ENCODE measurements around the gene FGF19.

FGF19 gene, protein sequence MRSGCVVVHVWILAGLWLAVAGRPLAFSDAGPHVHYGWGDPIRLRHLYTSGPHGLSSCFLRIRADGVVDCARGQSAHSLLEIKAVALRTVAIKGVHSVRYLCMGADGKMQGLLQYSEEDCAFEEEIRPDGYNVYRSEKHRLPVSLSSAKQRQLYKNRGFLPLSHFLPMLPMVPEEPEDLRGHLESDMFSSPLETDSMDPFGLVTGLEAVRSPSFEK

DNA sequence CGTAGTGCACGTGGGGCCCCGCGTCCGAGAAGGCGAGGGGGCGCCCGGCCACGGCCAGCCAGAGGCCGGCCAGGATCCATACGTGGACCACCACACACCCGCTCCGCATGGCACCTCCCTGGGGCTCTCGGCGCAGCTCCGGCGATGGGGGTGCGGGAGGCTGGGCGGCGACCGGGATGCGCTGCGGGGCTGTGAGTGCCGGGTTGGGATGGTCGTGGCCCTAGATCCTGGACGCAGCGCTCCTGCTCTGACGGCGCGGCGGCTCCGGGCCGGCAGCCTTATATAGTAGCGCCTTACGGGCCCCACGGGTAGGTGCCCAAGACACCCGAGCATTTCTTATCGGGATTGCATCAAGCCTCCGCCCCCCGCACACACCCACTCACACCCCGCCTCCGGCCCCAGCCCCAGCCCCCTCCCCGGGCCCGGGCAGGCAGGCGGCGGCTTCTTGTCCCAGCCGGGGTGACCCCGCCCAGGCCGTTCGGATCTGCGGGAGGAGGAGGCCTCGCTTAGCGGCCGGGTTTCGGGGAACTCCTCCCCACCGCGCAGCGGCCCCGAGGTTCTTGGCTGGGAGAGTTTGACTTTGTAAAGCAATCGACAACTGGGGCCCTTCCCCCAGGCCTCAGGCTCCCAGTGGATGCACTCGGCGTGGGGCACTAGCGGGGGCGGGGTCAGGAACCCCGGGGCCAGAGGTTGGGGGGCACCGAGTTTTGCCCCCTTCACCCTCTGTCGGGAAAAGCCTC lies at the start of gene FGF19:
Gene FGF19 (minus strand): TSS at position 255 of the 740 bp plus-strand sequence. CDS start 146 bp downstream, at position 109.
- DNase-seq = no peak

DNA sequence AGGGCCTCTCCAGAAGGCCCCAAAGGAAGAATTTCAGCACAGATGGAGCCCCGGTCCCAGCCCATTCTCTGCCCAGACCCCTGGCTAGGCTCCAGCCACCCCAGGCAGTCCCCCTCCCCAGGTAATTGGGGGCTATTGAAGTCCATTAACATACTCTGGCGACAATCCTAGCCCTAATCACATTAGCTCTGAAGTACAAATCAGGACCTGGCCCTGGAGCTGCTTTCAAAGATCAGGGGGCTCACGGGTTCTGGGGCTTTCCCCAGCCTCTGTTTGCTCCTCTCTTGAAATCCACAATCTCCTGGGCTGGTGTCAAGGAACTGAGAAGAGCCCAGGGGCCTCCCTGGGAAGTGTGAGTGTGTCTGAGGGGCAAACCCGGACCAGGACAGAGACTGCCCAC lies 49.1 kb upstream of the FGF19 start:
- DNase-seq = no peak

DNA sequence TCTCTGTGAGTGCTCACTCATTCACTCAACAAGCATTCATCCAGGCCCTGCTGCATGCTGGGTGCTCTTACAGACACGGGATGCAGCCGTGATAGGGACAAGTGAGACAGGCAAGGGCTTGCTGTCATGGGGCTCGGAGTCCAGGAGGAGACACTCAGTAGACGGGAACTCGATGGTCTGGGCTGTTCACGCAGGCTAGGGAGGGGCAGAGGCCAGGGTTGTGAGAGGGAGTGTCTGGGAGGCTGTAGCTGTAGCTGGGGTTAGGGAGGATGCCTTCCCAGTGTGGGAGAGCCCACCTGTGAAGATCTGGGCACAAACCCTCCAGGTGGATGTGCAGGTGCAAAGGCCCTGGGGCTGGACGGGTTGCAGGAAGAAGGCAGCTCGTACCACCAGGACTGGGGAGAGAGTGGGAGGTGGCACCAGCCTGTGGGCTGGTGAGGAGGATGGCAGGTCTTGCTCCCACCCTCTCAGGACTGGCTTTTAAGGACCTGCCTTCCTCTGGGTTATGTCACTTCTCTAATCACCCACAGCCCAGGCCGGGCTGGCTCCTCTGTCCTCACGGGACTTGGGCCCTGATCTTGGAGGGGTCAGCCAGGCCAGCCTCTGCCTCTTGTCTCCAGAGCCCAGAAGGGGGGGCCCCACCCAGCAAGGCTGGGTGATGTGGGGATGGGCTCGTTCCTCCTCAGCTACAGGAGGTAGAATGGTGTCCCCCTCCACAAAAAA lies 47.2 kb upstream of the FGF19 start:
- DNase-seq = no peak

DNA sequence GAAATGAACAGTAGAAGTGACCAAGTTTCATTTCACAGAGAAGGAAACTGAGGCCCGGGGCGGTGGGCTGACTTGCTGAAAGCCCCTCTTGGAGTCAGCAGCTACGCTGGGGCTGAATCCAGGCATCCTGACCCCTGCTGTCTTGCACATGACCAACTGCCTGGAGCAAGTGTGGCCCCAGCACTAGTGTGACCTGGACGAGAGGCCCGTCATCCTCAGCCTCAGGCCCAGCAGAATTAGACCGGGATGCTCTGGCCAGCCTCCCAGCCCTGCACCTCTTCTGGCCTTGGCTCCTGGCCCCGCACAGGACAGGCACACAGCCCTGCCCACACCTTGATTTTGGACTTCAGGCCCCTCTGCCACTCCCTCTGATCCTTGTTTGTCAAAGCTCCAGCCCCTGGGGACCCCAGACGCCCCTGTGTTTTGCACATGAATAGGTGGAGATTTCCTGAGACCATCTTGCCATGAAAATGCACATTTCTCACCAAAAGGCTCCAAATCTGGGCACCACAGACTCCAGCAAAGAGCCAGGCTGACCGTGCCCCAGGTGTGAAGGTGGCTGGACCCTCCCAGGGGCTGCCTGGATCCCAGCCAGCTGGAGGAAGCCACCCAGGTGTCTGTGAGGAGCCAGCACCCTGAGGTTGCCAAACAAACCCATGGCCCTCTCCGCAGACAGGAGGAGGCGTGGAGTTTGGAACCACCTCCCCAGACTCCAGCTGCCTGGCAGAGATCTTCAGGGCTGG lies 46.5 kb upstream of the FGF19 start:
- no peak for DNase-seq

DNA sequence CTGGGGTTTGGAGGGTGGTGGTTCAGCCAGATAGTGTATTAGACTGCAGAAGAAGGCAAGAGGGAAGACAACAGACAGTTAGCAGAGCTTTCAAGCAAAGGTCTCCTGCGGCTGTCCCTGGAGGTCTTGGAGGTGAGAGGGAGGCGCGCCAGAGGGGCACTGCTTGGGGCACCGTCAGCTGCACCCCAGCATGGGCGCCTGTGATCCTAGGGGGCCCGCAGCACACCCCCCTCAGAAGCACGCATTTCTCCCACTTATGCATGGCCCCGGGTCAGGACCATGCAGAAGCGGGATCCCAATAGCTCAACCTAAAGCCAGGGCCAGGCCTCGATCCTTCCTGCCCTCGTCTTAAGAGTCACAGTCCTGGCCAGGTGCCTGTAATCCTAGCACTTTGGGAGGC lies 44.8 kb upstream of the FGF19 start:
- DNase-seq = no peak

DNA sequence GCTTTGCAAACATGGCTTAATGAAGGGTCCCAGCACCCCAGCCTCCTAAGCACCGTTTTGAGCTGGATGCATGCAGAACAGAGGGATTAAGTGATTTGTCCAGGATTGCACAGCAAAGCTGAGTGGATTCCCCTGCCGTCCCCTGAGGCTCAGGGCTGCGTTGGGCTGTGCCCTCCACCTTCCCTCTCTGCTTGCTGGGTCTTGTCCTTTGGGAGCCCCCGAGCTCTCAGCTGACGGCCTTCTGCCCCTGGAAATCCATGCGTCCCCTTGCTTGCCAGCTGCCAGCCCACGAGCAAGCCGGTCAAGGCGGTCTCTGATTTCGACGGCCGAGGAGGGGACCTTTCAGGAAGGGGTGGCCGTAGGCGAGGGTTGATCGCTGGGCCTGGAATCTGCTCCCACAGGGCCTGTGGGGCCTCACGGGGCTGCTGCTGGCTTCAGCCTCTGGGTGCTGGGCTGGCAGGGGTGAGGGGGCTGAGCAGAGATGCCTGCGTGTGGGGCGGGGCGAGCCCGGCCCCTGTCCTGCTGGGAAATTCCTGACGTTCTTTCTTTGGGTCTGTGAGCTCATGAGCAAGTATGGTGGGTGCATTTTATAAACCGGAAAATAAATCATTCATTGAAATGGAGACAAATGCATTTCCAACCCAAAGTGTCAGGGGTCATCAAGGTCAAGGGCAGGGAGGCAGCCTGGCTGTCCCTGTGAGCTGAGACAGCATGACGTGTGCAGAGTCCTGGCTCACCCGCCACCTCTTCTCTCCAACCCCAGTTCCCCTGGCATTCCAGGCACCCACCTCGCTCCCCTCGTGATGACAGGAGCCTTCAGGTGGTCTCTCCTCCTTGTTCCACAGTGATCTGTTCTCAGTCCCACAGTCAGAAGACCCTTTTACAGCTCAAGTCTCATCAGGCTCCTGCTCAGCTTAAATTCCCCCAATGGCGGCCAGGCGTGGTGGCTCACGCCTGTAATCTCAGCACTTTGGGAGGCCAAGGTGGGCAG lies 43.2 kb upstream of the FGF19 start:
- DNase-seq = no peak

DNA sequence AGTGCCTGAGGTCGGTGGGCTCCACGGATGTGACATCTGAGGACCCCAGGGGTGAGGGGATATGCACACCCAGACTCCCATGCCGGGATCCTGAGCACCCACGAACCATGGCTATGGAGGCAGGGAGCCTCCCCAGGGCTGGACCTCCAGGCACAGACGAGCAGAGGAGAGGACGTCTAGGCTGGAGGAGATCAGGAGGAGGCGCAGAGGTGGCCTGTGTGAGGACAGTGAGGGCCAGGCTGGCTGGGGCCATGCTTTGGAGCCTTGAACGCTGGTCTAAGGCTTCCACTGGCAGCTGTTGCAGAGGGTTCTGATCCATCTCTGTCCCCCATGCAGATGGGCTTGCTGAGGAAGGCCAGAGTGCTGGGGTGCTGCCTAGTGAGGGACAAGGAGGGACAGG lies 42.3 kb upstream of the FGF19 start:
- DNase-seq = no peak

DNA sequence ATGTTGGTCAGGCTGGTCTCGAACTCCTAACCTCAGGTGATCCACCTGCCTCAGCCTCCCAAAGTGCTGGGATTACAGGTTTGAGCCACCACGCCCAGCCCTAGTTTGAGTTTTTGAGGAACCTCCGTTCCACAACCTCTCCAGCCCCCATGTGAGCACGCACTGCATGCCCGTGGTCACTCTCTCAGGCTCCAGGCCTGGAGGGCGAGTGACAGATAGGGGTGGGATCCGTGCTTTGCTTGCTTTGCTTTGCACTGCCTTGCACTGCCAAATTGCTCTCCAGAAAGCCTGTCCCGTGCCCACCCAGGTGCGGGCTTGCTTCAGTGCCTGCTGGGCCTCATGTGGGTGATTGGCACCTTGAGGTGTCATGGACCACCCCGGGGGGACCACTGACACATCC lies 41.4 kb upstream of the FGF19 start:
- DNase-seq = no peak

DNA sequence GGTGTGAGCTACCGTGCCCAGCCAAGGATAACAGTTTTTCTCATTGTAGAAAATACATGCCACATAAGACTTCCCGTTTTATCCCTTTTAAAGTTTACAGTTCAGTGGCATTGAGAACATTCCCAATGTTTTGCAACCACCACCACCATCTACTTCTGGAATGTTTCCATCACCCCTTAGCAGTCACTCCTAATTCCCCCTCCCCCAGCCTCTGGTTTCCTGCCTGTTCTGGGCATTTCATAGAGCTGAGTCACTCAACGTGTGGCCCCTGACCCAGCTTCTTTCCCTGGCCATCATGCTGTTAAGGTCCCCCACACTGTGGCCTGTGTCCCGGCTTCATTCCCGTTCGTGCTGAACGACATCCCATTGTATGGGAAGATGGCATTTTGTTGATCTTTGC lies 40.6 kb upstream of the FGF19 start:
- no peak for DNase-seq

DNA sequence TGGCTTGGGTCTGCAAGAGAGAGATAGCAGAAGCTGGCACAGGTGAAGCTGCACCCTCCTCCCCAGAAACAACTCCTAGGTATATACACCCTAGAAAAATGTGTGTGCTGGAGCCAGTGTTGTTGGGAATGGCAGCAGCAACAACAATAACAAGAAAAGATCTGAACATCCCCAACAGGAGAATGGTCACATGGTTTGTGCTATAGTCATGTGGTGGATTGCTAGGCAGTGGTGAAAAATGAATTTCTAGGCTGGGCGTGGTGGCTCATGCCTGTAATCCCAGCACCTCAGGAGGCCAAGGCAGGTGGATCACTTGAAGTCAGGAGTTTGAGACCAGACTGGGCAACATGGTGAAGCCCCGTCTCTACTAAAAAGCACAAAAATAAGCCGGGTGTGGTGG lies 31.0 kb upstream of the FGF19 start:
- DNase-seq = no peak

DNA sequence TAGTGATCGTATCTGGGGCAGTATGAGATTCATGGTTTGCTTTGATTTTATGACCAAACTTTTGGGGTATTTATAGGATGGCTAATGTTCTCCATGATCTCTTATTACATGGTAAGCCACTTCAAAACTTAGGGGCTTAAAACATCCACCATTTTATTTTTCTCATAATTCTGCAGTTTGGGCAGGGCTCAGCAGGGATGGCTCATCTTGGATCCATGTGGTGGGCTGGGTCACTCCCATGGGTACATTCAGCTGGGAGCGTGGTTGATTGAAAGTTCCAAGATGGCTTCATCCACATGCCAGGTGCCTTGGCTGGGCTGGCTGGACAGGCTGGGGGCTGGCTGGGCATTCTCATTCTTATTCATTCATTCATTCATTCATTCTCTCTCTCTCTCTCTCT lies 30.5 kb upstream of the FGF19 start:
- no peak for DNase-seq

DNA sequence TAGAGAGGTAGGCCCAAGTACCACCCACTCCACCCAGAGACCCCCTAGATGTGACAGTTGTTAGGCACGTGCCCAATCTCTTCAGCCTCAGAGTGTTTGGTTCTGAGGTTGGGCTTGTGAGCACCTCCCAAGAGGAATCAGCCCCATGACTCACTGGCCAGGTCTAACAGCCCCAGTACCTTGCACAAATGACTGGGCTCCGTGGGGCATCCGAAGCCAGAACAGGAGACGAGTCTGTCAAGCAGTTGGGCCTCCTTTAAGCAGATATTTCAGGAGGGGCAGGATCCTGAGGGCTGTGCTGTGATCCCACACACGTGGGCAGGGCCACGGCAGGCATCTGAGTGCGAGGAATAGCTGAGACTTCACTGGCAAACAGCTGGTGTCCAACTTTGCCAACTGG lies 29.1 kb upstream of the FGF19 start:
- DNase-seq = no peak

DNA sequence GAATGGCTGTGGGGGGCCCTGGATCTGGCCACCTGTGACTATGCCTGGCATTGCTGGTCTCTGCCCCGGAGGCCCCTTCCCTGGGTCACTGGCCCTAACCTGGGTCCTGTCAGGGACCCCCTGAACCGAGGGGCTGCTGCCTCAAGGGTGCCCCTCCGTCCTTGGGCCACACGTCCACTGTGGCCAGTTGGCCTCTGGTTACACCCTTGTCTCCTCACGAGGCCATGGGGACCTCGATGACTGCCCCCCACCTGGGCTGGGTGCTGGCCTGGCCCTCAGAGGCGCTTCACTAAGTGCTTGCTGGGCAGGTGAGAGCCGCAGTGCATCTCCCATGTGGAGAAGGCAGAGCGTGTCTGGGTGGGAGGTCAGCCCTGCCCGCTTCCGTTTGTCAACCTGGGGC lies 27.3 kb upstream of the FGF19 start:
- DNase-seq = no peak

DNA sequence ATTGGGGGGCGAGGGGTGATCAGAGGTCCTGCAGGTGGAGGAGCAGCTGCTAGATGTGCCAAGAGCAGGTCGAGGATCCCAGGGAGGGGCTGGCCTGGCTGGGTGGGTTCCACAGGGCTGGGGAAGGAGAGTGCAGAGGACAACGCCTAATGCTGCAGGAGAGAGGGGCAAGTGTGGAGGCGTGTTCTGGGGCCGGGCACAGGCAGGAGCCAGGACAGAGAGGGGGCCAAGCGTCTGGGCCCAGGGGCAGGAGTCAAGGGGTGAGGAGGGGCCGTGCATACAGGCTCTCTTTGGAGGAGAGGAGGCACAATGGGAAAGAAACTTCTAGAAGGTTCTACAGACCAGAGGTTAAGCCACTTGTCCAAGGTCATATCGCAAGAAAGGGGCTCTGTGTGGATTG lies 26.7 kb upstream of the FGF19 start:
- DNase-seq = no peak

DNA sequence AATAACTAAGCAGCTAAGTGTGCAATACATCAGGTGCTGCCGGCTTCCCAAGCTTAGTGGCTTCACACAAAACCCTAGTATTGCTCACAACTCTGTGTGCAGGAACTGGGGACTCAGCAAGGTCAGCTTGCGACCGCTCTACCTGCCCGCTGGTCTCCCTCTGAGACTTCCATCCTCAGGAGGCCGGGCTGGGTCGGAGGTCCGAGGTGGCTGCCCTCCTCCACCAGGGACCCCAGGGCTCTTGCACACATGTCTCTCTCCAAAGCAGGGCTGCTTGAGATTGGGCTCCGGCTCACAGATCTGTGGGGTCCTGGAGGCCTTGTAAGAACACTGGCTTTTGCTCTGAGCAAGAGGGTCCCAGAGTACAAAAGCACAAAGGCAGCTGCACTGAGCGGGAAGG lies 25.4 kb upstream of the FGF19 start:
- no peak for DNase-seq

DNA sequence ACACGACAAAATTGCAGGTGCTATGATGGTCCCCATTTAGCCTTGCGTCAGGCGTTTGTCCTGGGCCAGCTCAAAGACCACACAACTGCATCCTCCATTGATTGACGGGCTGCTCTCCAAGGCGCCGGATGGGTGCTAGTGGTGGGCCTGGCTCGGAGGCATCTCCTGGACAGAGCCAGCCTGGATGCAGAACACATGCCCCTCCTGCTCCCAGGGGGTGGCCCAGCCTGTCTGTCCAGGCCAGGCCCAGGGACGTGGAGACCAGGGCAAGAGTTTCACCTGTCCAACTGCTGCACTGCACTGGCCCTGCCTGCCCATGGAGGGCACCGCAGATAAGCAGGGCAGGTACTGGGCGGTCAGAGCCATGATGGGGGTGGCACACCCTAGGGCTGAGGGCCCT lies 23.4 kb upstream of the FGF19 start:
- DNase-seq = no peak

DNA sequence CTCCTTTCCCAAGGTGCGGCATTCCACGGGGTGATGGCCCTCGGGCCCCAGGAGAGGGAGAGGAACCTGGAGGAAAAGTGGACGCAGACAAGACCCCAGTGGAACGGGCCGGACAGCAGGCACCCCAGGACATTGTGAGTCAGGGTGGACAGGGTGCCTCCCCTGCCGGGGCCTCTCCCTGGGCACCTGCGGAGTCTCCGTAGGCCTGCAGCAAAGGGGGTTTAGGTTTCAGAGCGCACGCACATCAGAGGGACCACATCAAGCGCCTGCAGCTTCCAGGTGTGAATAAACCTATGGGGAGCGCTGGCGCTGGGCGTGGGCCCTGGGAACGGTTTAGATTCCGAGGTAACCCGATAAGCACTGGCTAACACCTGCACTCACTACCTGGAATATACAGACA lies 22.7 kb upstream of the FGF19 start:
- DNase-seq = no peak

DNA sequence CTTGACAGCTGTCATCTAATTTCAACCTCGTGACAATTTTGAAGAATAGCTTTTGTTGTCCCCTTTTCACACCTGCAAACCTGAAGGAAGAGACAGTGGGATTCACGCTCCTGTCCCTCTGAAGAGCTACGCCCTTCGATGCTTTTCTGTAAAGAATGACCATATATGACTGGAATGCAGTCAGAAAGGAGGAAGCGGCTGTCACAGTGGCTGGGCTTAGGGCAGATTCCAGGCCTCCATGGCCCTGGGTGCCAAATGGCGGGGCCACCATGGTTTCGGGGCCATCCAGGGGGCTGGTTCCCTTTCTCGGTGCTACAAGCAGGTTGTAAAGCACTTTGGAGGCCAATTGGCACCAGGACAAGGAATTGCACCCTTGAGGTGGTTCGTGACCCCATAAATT lies 22.2 kb upstream of the FGF19 start:
- DNase-seq = no peak

DNA sequence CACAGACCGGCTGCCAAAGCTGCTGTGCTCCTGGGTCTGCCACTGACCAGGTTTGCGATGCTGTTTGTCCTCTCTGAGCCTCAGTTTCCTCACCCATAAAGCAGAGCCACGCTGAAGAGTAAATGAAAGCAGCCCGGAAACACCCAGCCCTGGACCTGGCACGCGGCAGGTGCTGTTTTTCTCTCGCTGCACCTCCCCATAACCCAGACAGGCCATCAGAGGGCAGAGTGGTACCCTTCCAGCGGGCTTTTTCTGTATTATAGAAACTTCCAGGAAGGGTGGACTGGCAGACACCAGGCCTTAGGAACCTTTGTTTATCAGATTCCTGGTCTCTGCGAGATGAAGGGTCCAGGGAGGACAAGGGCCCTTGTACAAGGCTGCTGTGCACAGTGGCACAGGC lies 17.9 kb upstream of the FGF19 start:
- DNase-seq = no peak

DNA sequence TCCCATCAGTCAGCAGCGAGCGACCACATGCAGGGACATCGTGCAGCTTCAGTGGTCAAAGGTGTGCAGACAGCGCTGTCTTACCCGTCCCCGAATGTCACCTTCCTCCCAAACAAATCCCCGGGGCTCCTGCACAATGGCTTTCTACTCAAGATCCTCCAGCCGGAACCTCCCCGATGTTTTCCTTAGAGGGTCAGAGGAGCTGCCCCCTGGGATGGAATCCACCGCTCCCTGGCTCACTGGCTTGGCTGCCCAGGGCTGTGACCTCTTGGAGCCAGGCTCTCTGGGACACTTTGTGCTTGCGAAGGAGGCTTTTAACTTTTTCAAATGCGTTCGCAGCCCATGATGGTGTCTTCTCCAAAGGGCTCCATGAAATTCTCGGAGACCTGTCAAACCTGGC lies 17.3 kb upstream of the FGF19 start:
- no peak for DNase-seq

DNA sequence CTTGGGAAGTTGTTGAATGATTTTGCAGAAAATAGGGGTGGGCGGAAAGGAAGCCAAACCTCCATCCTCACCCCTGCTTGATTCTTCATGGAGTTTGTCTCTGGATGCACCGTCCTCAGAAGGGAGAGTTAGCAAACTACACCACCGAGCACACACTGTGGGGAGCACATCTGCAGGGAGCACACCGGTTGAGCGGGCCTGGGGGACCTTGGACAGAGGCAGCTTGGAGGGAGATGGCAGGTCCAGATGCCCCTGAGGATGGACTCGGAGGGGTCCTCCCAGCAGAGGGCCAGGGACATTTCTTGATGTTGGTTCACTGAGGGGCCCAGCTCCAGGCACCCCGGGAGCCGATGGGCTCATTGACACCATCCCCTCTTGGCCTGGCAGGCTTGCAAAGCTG lies 15.1 kb upstream of the FGF19 start:
- no peak for DNase-seq

DNA sequence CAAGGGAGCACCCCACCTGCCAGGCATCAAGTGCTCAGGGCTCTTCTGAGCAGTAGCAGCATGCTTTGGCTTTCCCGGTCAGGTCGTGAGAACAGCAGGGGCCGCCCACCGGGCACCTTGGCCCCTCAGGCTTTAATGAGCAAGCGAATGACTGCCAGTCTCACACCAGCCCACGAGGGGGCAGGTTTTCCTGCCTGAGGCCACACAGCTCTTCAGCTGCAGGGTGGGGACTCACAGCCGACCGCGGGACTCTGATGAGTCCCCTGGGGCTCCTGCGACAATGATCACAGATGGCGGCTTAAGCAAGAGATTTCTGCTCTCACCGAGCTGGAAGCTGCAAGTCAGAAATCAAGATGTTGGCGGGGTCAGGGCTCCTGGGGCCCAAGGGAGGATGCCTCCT lies 14.3 kb upstream of the FGF19 start:
- no peak for DNase-seq
